Parathyroid adenoma (tissue), 2 donors: Measurements from ENCODE around the gene TERT.
"Not testable (repeated sequence)": the region's sequence is repeated elsewhere in the genome, so short reads cannot be mapped to it uniquely, and the experiment has no call there.

Source experiments
- H2AFZ ChIP-seq: fragments of 300-600 bp; sonication (generic); one replicate; pipeline ENCODE4 v1.7.0; 2017; ENCODE audit warnings: antibody characterized with exemption, mild to moderate bottlenecking
- H3K27ac ChIP-seq: fragments of 300-600 bp; sonication (generic); one replicate; pipeline ENCODE4 v1.7.0; 2017
- H3K27me3 ChIP-seq: fragments of 300-600 bp; sonication (generic); one replicate; pipeline ENCODE4 v1.7.0; 2017; ENCODE audit warnings: low read length; ENCODE audit not compliant: control insufficient read depth, insufficient read depth
- H3K36me3 ChIP-seq: fragments of 300-600 bp; sonication (generic); one replicate; pipeline ENCODE4 v1.7.0; 2017; ENCODE audit warnings: low read length; ENCODE audit not compliant: control insufficient read depth, insufficient read depth
- H3K4me1 ChIP-seq: fragments of 300-600 bp; sonication (generic); one replicate; pipeline ENCODE4 v1.7.0; 2017; ENCODE audit warnings: control low read depth
- H3K4me2 ChIP-seq: fragments of 300-600 bp; sonication (generic); one replicate; pipeline ENCODE4 v1.7.0; 2017; ENCODE audit warnings: low read length
- H3K4me3 ChIP-seq: fragments of 300-600 bp; sonication (generic); one replicate; pipeline ENCODE4 v1.7.0; 2017; ENCODE audit warnings: low read depth, low read length
- H3K79me2 ChIP-seq: fragments of 300-600 bp; sonication (generic); one replicate; pipeline ENCODE4 v1.7.0; 2017; ENCODE audit warnings: control low read depth
- H3K9ac ChIP-seq: fragments of 300-600 bp; sonication (generic); one replicate; pipeline ENCODE4 v1.7.0; 2017; ENCODE audit warnings: mild to moderate bottlenecking
- H3K9me3 ChIP-seq: fragments of 300-600 bp; sonication (generic); one replicate; pipeline ENCODE4 v1.7.0; 2017; ENCODE audit warnings: low read length; ENCODE audit not compliant: control insufficient read depth
- TF ChIP-seq, protein P1 (sequence below): fragments of 300-600 bp; sonication (generic); IDR thresholded peaks from one replicate; pipeline ENCODE4 v1.7.0; 2017; ENCODE audit warnings: antibody characterized with exemption, mild to moderate bottlenecking
- donor health status: primary hyperparathyroidism.

The TERT gene

DNA sequence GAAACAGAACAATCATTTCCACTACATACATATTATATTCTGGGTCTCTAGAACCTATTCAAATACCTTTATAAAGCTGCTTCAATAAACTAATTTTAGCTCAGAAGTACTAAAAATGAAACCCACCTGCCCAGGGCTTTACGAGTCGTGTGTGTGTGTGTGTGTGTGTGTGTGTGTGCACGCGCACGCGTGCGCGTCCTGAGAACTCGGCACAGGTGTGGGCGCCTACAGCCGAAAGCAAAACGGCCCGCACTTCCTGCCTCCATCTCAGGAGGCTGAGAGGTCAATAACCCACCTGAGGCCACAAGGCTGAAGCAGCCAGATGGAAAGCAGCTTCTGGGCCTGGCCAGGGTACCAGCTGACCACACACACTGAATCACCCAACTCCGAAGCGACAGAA is 47.0 kb upstream of the TERT start:
- H3K36me3 ChIP-seq = no peaks in the 10 kb centered on the region
- H3K9me3 ChIP-seq = no peaks in the 10 kb centered on the region
- H3K4me2 ChIP-seq = no peak overlapping the region
- no peak overlapping the region for H2AFZ ChIP-seq
- H3K27ac ChIP-seq = no peak overlapping the region
- TF ChIP-seq, protein P1, sequence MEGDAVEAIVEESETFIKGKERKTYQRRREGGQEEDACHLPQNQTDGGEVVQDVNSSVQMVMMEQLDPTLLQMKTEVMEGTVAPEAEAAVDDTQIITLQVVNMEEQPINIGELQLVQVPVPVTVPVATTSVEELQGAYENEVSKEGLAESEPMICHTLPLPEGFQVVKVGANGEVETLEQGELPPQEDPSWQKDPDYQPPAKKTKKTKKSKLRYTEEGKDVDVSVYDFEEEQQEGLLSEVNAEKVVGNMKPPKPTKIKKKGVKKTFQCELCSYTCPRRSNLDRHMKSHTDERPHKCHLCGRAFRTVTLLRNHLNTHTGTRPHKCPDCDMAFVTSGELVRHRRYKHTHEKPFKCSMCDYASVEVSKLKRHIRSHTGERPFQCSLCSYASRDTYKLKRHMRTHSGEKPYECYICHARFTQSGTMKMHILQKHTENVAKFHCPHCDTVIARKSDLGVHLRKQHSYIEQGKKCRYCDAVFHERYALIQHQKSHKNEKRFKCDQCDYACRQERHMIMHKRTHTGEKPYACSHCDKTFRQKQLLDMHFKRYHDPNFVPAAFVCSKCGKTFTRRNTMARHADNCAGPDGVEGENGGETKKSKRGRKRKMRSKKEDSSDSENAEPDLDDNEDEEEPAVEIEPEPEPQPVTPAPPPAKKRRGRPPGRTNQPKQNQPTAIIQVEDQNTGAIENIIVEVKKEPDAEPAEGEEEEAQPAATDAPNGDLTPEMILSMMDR = no peak
- peaks cover 2% of the 10 kb centered on the region for H3K79me2 ChIP-seq
- H3K4me1 ChIP-seq = no peaks in the 10 kb centered on the region
- no peak overlapping the region for H3K9ac ChIP-seq
- no peak overlapping the region for H3K4me3 ChIP-seq
- no peaks in the 10 kb centered on the region for H3K27me3 ChIP-seq

DNA sequence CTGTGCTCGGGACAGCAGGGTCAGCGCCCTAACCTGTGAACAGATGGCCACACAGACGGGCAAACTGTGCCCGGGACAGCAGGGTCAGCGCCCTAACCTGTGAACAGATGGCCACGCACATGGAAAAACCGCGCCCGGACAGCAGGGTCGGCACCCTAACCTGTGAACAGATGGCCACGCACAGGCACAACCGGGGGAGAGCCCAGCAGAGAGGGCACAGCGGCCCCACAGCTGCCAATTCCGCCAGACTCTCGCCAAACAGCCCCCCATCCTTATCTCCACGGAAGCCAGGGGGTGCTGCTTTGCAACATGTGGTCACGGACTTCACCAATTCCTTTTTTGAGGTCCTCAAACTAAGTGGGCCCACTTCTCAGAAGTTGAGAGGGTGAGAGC is 44.9 kb upstream of the TERT start:
- not testable (repeated sequence) for H3K79me2 ChIP-seq, H3K9ac ChIP-seq, H3K4me1 ChIP-seq, H3K27ac ChIP-seq, H2AFZ ChIP-seq, H3K4me2 ChIP-seq, H3K9me3 ChIP-seq, H3K27me3 ChIP-seq, H3K36me3 ChIP-seq, H3K4me3 ChIP-seq

DNA sequence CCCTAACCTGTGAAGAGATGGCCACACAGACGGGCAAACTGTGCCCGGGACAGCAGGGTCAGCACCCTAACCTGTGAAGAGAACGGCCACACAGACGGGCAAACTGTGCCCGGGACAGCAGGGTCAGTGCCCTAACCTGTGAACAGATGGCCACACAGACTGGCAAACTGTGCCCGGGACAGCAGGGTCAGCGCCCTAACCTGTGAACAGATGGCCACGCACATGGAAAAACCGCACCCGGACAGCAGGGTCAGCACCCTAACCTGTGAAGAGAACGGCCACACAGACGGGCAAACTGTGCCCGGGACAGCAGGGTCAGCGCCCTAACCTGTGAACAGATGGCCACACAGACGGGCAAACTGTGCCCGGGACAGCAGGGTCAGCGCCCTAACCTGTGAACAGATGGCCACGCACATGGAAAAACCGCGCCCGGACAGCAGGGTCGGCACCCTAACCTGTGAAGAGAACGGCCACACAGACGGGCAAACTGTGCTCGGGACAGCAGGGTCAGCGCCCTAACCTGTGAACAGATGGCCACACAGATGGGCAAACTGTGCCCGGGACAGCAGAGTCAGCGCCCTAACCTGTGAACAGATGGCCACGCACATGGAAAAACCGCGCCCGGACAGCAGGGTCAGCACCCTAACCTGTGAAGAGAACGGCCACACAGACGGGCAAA is 44.4 kb upstream of the TERT start:
- H3K9ac ChIP-seq, H3K4me1 ChIP-seq, H3K79me2 ChIP-seq, H3K36me3 ChIP-seq, H3K27me3 ChIP-seq, H3K4me2 ChIP-seq, H3K9me3 ChIP-seq, H2AFZ ChIP-seq, H3K27ac ChIP-seq, H3K4me3 ChIP-seq: not testable (repeated sequence)

DNA sequence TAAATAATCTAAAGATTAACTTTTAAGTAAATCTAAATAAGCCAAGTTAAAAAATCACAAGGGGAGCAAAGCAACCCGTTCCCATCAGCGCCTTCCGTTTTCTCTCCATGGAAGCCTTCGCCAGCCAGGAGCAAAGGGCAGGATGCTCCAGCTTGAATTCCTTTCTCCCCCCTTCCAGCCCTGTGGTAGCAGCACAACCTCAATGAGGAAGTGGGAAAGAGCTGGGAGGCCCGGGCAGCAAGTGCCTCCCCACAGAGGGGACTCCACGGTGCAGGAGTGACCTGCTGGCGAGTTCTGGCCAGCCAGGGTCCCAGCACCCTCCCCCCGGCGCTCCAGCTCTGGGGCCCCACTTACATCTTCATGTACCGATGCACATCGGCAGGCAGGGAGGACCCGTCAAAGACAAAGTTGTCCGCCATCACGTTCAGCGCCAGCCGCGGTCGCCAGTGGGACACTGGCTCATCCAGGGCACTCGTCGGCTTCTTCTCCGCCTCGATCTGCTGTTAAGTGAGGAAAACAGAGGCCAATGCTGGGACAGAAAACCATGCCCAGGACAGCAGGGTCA is 43.7 kb upstream of the TERT start:
- H3K9me3 ChIP-seq = no peaks in the 10 kb centered on the region
- H3K27me3 ChIP-seq = no peaks in the 10 kb centered on the region

DNA sequence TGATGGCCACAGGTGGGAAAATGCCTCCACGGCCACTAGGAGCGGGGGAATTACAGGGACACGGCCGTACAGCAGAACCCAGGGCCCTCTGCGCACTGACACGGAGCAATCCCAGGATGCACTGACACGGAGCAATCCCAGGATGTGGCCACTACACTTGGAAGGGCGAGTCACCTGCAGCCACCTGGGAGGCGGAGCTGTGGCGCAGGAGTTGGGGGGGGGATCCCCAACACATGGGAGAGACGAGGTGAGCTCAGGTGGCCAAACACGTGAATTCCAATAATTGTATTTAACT is 43.3 kb upstream of the TERT start:
- no peaks in the 10 kb centered on the region for H3K9me3 ChIP-seq
- no peak overlapping the region for H3K4me2 ChIP-seq
- TF ChIP-seq, protein P1 = no peak
- peaks cover 2% of the 10 kb centered on the region for H3K79me2 ChIP-seq
- H3K27ac ChIP-seq = no peak overlapping the region
- no peaks in the 10 kb centered on the region for H3K27me3 ChIP-seq
- H3K4me3 ChIP-seq = no peak overlapping the region
- H3K9ac ChIP-seq = no peak overlapping the region
- H3K4me1 ChIP-seq = no peaks in the 10 kb centered on the region
- no peaks in the 10 kb centered on the region for H3K36me3 ChIP-seq
- no peak overlapping the region for H2AFZ ChIP-seq

More for the DNA sequence above, 43.7 kb upstream of the TERT start:
- Histone ChIP-seq H3K9ac (no peak overlapping the region), H3K4me3 (no peak overlapping the region), H3K4me2 (no peak overlapping the region), H2AFZ (no peak overlapping the region), H3K36me3 (no peaks in the 10 kb centered on the region), H3K27ac (no peak overlapping the region), H3K4me1 (no peaks in the 10 kb centered on the region), H3K79me2 (peaks cover 2% of the 10 kb centered on the region)
- TF ChIP-seq, protein P1 = no peak
